Adrenal gland (tissue), 12 donors: ENCODE data around the gene ANK3. TPM values are rescaled to one million over a fixed set of nuclear protein-coding genes. Genes with fewer than 3 reads are reported as not detected.

Source experiments
- DNase-seq, 7 donors: peaks; one replicate each; pipeline ENCODE4 v3.0.0-alpha.2; 2019 to 2020
- H3K27ac ChIP-seq, 5 donors: fragments of 200-600 bp; sonication (generic) in 4 of 5; 1 replicate in 3 of 5; 2 replicates in 2 of 5; pipeline versions ENCODE4 v1.5.1 to v1.8.0; 2016 to 2020; ENCODE audit warnings: mild to moderate bottlenecking in 1 of 5
- H3K27me3 ChIP-seq: fragments of 200-600 bp; 2 replicates; pipeline ENCODE4 v1.8.0; 2021
- H3K36me3 ChIP-seq, 2 donors: fragments of 200-600 bp; replicated peaks in 1 of 2; 1 replicate in 1 of 2; 2 replicates in 1 of 2; pipeline versions ENCODE4 v1.5.1 to v1.8.0; 2018 to 2022
- H3K4me1 ChIP-seq, 2 donors: fragments of 200-600 bp; replicated peaks in 1 of 2; 1 replicate in 1 of 2; 2 replicates in 1 of 2; pipeline versions ENCODE4 v1.5.1 to v1.8.0; 2018 to 2021
- H3K4me3 ChIP-seq, 4 donors: fragments of 200-600 bp; sonication (generic) in 3 of 4; one replicate each; pipeline ENCODE4 v1.5.1; 2016 to 2018
- H3K9me3 ChIP-seq, 3 donors: fragments of 200-600 bp; sonication (generic) in 1 of 3; replicated peaks in 1 of 3; 1 replicate in 2 of 3; 2 replicates in 1 of 3; pipeline versions ENCODE4 v1.5.1 to v1.8.0; 2016 to 2021
- CTCF ChIP-seq, 6 experiments: fragments of 450-650 bp in 4 of 6; fragments of 200-600 bp in 2 of 6; sonication (generic) in 1 of 6; IDR thresholded peaks; 1 replicate in 5 of 6; 2 replicates in 1 of 6; pipeline versions ENCODE4 v1.5.1 to v1.8.0; 2016 to 2021; ENCODE audit warnings: antibody characterized with exemption in 6 of 6, mild to moderate bottlenecking in 2 of 6, moderate library complexity in 1 of 6
- POLR2A ChIP-seq, 2 donors: fragments of 450-650 bp; IDR thresholded peaks; one replicate each; pipeline ENCODE4 v1.6.1; 2017; ENCODE audit warnings: antibody characterized with exemption in 2 of 2, mild to moderate bottlenecking in 2 of 2, moderate library complexity in 1 of 2
- WGBS, 4 donors: extraction: QIAGEN DNeasy Blood & Tissue Kit in 2 of 4; methylation state at CpG; one replicate each; pipeline versions ENCODE4 v1.1.5 to v1.1.7; 2013 to 2017; 5-methylcytosine and 5-hydroxymethylcytosine counted together
- intact Hi-C, 2 donors: fragments of 100-400 bp; cut with DNase I; formaldehyde crosslinking; loops; one replicate each; pipeline versions ENCODE4 v1.14.1 to v1.15.0; 2022 to 2023
- polyA plus RNA-seq, 3 donors: library from polyadenylated mRNA; stranded (reverse); fragments of 200-250 nt in 2 of 3; fragments of 350-450 nt in 1 of 3; fragmentation: Illumina TruSeq in 1 of 3; extraction: RNeasy Lipid Tissue Mini Kit (QIAGEN cat#74804) in 1 of 3; gene quantifications; one replicate each; pipeline ENCODE4 v1.2.3, GENCODE V29; 2013 to 2014
- total RNA-seq, 9 donors: library from RNA; depleted of rRNA in 4 of 9; stranded (reverse); fragments of >200 nt in 4 of 9; fragments of 120-200 nt in 1 of 9; fragmentation: NEBNext Ultra II Directional in 1 of 9; extraction: Animal tissue kit (Norgen Biotek cat#: 25700) in 1 of 9; gene quantifications; one replicate each; pipeline versions ENCODE4 v1.1.0 to v1.2.4, GENCODE V29; 2013 to 2023
- donor health status: healthy with polysubstance abuse.
- donor health status: Bipolar disorder and iron deficiency.
- donor health status: DM: yes; HTN: yes; CAD: no.
- donor health status: DM: no; HTN: no; CAD: no.
- donor health status: DM: no; HTN: no; CAD: no.
- donor health status: DM: yes; HTN: yes; CAD: no.

The ANK3 gene
- total and polyA plus RNA-seq, 12 donors = 2.6 to 48.1 (median 15.2) TPM

GRCh38 chr10:60023155-60023877 lies 366.4 kb downstream of the ANK3 start:
- Histone ChIP-seq H3K4me3 (no peak overlapping the region), H3K4me1 (no peaks in the 10 kb centered on the region), H3K27ac (no peak overlapping the region), H3K36me3 (no peaks in the 10 kb centered on the region), H3K9me3 (no peaks in the 10 kb centered on the region), H3K27me3 (no peaks in the 10 kb centered on the region)
- intact Hi-C loops = loop anchor here in 1 of 2 donors (10.0 kb wide), 1 partner anchor 109 kb away; no protein-coding TSS in a partner anchor
- no peak for DNase-seq
- 44 to 82% (median 77%) methylated on average over 2 of the region's 2 CpGs for WGBS, 4 donors
- TF ChIP-seq CTCF (IDR thresholded peaks at IDR 0.05) = no peak
- TF ChIP-seq POLR2A (IDR thresholded peaks at IDR 0.05) = no peak

- H3K4me1 ChIP-seq = no peaks in the 10 kb centered on the region
- DNase-seq = no peak
- no peak overlapping the region for H3K27ac ChIP-seq
- no peak for TF ChIP-seq POLR2A (IDR thresholded peaks at IDR 0.05)
- TF ChIP-seq CTCF (IDR thresholded peaks at IDR 0.05) = no peak
- H3K27me3 ChIP-seq = no peaks in the 10 kb centered on the region
- no peaks in the 10 kb centered on the region for H3K9me3 ChIP-seq
- intact Hi-C loops = loop anchor here in 1 of 2 donors (10.0 kb wide), 1 partner anchor 107 kb away; no protein-coding TSS in a partner anchor
- 87 to 92% (median 89%) methylated on average over 2 of the region's 2 CpGs for WGBS, 4 donors
- H3K36me3 ChIP-seq = no peaks in the 10 kb centered on the region
- no peak overlapping the region for H3K4me3 ChIP-seq
Observed at GRCh38 chr10:60021361-60021760, 368.3 kb downstream of the ANK3 start.

GRCh38 chr10:60016794-60017193 lies 372.9 kb downstream of the ANK3 start:
- no peak for TF ChIP-seq CTCF (IDR thresholded peaks at IDR 0.05)
- no peak for TF ChIP-seq POLR2A (IDR thresholded peaks at IDR 0.05)
- no peaks in the 10 kb centered on the region for H3K27me3 ChIP-seq
- H3K9me3 ChIP-seq = no peaks in the 10 kb centered on the region
- no peaks in the 10 kb centered on the region for H3K36me3 ChIP-seq
- no peaks in the 10 kb centered on the region for H3K4me1 ChIP-seq
- no peak for DNase-seq
- H3K27ac ChIP-seq = no peak overlapping the region
- WGBS, 4 donors = 85 to 96% (median 91%) methylated on average over 3 of the region's 3 CpGs
- H3K4me3 ChIP-seq = no peak overlapping the region
- intact Hi-C loops = no loop called here

- WGBS, 4 donors = 89 to 96% (median 92%) methylated on average over 2 of the region's 2 CpGs
- Histone ChIP-seq H3K27me3 (no peaks in the 10 kb centered on the region), H3K4me1 (no peaks in the 10 kb centered on the region), H3K27ac (no peak overlapping the region), H3K9me3 (no peaks in the 10 kb centered on the region), H3K36me3 (no peaks in the 10 kb centered on the region), H3K4me3 (no peak overlapping the region)
- DNase-seq = no peak
- no peak for TF ChIP-seq POLR2A (IDR thresholded peaks at IDR 0.05)
- TF ChIP-seq CTCF (IDR thresholded peaks at IDR 0.05) = no peak
- intact Hi-C loops = no loop called here
Observed at GRCh38 chr10:60009710-60010383, 379.8 kb downstream of the ANK3 start.
